DOHH2 (cell line): ENCODE measurements around the gene SH2D2A.

ENCODE experiments used
- EZH2phosphoT487 ChIP-seq: fragments of 200-600 bp; sonication (generic); IDR thresholded peaks from 2 replicates; pipeline ENCODE4 v1.6.1; 2017; ENCODE audit warnings: borderline replicate concordance, mild to moderate bottlenecking, antibody characterized with exemption, low read length, moderate library complexity, mixed read lengths
- TF ChIP-seq, protein P1 (sequence below): fragments of 200-600 bp; sonication (generic); IDR thresholded peaks from one replicate; pipeline ENCODE4 v1.5.1; 2014; ENCODE audit warnings: antibody characterized with exemption, mild to moderate bottlenecking, low read depth, low read length; ENCODE audit not compliant: poor library complexity, severe bottlenecking

- TF ChIP-seq, protein P1, sequence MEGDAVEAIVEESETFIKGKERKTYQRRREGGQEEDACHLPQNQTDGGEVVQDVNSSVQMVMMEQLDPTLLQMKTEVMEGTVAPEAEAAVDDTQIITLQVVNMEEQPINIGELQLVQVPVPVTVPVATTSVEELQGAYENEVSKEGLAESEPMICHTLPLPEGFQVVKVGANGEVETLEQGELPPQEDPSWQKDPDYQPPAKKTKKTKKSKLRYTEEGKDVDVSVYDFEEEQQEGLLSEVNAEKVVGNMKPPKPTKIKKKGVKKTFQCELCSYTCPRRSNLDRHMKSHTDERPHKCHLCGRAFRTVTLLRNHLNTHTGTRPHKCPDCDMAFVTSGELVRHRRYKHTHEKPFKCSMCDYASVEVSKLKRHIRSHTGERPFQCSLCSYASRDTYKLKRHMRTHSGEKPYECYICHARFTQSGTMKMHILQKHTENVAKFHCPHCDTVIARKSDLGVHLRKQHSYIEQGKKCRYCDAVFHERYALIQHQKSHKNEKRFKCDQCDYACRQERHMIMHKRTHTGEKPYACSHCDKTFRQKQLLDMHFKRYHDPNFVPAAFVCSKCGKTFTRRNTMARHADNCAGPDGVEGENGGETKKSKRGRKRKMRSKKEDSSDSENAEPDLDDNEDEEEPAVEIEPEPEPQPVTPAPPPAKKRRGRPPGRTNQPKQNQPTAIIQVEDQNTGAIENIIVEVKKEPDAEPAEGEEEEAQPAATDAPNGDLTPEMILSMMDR: no peak
- TF ChIP-seq EZH2phosphoT487: no peak
These were observed 15.8 kb upstream of the SH2D2A start for GRCh38 chr1:156832434-156832833.
